Measurements from ENCODE around the gene RNF135.

Gene RNF135

GRCh38 chr17:30992551-30992950, 21.7 kb downstream of the RNF135 start:
- DNase-seq (ENCODE audit: low read depth): no peak
- no peak overlapping the region for H3K4me3 ChIP-seq (ENCODE audit: control insufficient read depth, low read depth, low read length)

GRCh38 chr17:30995347-30995746, 24.5 kb downstream of the RNF135 start:
- no peak for DNase-seq (ENCODE audit: low read depth)
- TF ChIP-seq CTCF (IDR thresholded peaks at IDR 0.05; ENCODE audit: control insufficient read depth, insufficient read depth, low read depth, low read length, missing control alignments): no peak
- H3K4me3 ChIP-seq (ENCODE audit: control insufficient read depth, low read depth, low read length): no peak overlapping the region

More at GRCh38 chr17:30992551-30992950, 21.7 kb downstream of the RNF135 start:
- no peak for TF ChIP-seq CTCF (IDR thresholded peaks at IDR 0.05; ENCODE audit: control insufficient read depth, insufficient read depth, low read depth, low read length, missing control alignments)

- no peak for DNase-seq (ENCODE audit: low read depth)
- TF ChIP-seq CTCF (IDR thresholded peaks at IDR 0.05; ENCODE audit: control insufficient read depth, insufficient read depth, low read depth, low read length, missing control alignments): no peak
- H3K4me3 ChIP-seq (ENCODE audit: control insufficient read depth, low read depth, low read length): no peak overlapping the region
Observed at GRCh38 chr17:30996486-30996885, 25.6 kb downstream of the RNF135 start.

GRCh38 chr17:30997270-30997669, 26.4 kb downstream of the RNF135 start:
- no peak for TF ChIP-seq CTCF (IDR thresholded peaks at IDR 0.05; ENCODE audit: control insufficient read depth, insufficient read depth, low read depth, low read length, missing control alignments)
- no peak for DNase-seq (ENCODE audit: low read depth)
- no peak overlapping the region for H3K4me3 ChIP-seq (ENCODE audit: control insufficient read depth, low read depth, low read length)

GRCh38 chr17:30997842-30998241, 27.0 kb downstream of the RNF135 start:
- TF ChIP-seq CTCF (IDR thresholded peaks at IDR 0.05; ENCODE audit: control insufficient read depth, insufficient read depth, low read depth, low read length, missing control alignments): no peak
- no peak for DNase-seq (ENCODE audit: low read depth)

GRCh38 chr17:31002047-31002446, 31.2 kb downstream of the RNF135 start:
- H3K4me3 ChIP-seq (ENCODE audit: control insufficient read depth, low read depth, low read length): no peak overlapping the region
- no peak for DNase-seq (ENCODE audit: low read depth)
- no peak for TF ChIP-seq CTCF (IDR thresholded peaks at IDR 0.05; ENCODE audit: control insufficient read depth, insufficient read depth, low read depth, low read length, missing control alignments)

More at GRCh38 chr17:30997842-30998241, 27.0 kb downstream of the RNF135 start:
- no peak overlapping the region for H3K4me3 ChIP-seq (ENCODE audit: control insufficient read depth, low read depth, low read length)
